Sigmoid colon (tissue), 4 donors: ENCODE measurements around the gene C1orf167.

ENCODE experiments used
- EP300 ChIP-seq, 4 donors: sonication (generic); formaldehyde crosslinking; IDR thresholded peaks; one replicate each; pipeline ENCODE4 v1.6.1; 2017; ENCODE audit warnings: antibody characterized with exemption in 4 of 4
- POLR2A ChIP-seq, 2 donors: fragments of 450-650 bp; IDR thresholded peaks; one replicate each; pipeline ENCODE4 v1.6.1; 2016; ENCODE audit warnings: antibody characterized with exemption in 2 of 2, mild to moderate bottlenecking in 2 of 2, moderate library complexity in 2 of 2
- POLR2AphosphoS5 ChIP-seq, 4 donors: sonication (generic); formaldehyde crosslinking; IDR thresholded peaks; one replicate each; pipeline ENCODE4 v1.6.1; 2017; ENCODE audit warnings: antibody characterized with exemption in 4 of 4
- TF ChIP-seq, protein P1 (sequence below), 4 experiments: fragments of 450-650 bp in 3 of 4; fragments of 200-600 bp in 1 of 4; IDR thresholded peaks; one replicate each; pipeline ENCODE4 v1.5.1; 2016 to 2019; ENCODE audit warnings: antibody characterized with exemption in 4 of 4, mild to moderate bottlenecking in 3 of 4, moderate library complexity in 2 of 4

DNA sequence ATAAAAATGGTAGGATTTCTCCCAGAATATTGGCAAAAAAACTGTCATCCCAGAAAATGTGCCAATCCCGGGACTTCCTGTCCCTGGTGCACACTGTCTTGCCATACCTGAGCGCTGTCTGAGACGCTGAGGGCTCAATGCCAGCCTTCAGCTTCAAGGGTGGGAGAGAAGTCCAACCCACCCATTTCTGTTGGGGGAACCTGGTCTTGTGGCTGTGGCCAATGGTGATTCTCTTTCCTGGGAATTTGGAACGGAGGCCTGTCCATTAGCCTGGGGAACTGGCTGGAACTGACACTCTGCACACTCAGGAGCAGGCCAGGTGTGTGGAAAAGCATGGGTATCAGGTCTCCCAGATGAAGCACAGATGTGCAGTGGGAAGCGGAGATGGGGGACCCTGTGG lies 37.1 kb downstream of the C1orf167 start:
- TF ChIP-seq, protein P1, sequence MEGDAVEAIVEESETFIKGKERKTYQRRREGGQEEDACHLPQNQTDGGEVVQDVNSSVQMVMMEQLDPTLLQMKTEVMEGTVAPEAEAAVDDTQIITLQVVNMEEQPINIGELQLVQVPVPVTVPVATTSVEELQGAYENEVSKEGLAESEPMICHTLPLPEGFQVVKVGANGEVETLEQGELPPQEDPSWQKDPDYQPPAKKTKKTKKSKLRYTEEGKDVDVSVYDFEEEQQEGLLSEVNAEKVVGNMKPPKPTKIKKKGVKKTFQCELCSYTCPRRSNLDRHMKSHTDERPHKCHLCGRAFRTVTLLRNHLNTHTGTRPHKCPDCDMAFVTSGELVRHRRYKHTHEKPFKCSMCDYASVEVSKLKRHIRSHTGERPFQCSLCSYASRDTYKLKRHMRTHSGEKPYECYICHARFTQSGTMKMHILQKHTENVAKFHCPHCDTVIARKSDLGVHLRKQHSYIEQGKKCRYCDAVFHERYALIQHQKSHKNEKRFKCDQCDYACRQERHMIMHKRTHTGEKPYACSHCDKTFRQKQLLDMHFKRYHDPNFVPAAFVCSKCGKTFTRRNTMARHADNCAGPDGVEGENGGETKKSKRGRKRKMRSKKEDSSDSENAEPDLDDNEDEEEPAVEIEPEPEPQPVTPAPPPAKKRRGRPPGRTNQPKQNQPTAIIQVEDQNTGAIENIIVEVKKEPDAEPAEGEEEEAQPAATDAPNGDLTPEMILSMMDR (IDR thresholded peaks at IDR 0.05): no peak
- TF ChIP-seq EP300 (IDR thresholded peaks at IDR 0.05): no peak
- TF ChIP-seq POLR2A (IDR thresholded peaks at IDR 0.05): no peak
- no peak for TF ChIP-seq POLR2AphosphoS5 (IDR thresholded peaks at IDR 0.05)
